ENCODE data around the gene EHD3. TPM values are rescaled to one million over a fixed set of nuclear protein-coding genes. Genes with fewer than 3 reads are reported as not detected.

EHD3 gene
- total RNA-seq, 2 experiments from 2014 or later: 1.7 to 1.9 TPM

- ChIA-PET CTCF (interaction anchor here (1.2 to 1.3 kb wide), 2 partner anchors 63 to 64 kb away, joined by 3 read pairs; no protein-coding TSS in a partner anchor), POLR2A (no interaction called here)
Observed at GRCh38 chr2:31233231-31233630, 721 bp upstream of the EHD3 start.

GRCh38 chr2:31234683-31235503 lies 941 bp downstream of the EHD3 start:
- ChIA-PET CTCF (interaction anchor here (1.0 kb wide), 1 partner anchor 98 kb away, joined by 4 read pairs; no protein-coding TSS in a partner anchor), POLR2A (no interaction called here)

GRCh38 chr2:31235504-31235902 lies 1.6 kb downstream of the EHD3 start:
- ChIA-PET CTCF (interaction anchor here (1.0 kb wide), 1 partner anchor 98 kb away, joined by 4 read pairs; no protein-coding TSS in a partner anchor), POLR2A (no interaction called here)

- POLR2A ChIA-PET: no interaction called here
- CTCF ChIA-PET: no interaction called here
Observed at GRCh38 chr2:31236433-31237205, 2.7 kb downstream of the EHD3 start.

GRCh38 chr2:31237348-31238017 lies 3.5 kb downstream of the EHD3 start:
- CTCF ChIA-PET: no interaction called here
- POLR2A ChIA-PET: no interaction called here

- ChIA-PET CTCF (no interaction called here), POLR2A (no interaction called here)
Observed at GRCh38 chr2:31238126-31238905, 4.4 kb downstream of the EHD3 start.

GRCh38 chr2:31238906-31239592 lies 5.1 kb downstream of the EHD3 start:
- ChIA-PET CTCF (no interaction called here), POLR2A (no interaction called here)

- POLR2A ChIA-PET: no interaction called here
- CTCF ChIA-PET: no interaction called here
Observed at GRCh38 chr2:31239593-31240177, 5.7 kb downstream of the EHD3 start.

GRCh38 chr2:31240381-31241365 lies 6.7 kb downstream of the EHD3 start:
- CTCF ChIA-PET: no interaction called here
- POLR2A ChIA-PET: no interaction called here

- ChIA-PET CTCF (no interaction called here), POLR2A (no interaction called here)
Observed at GRCh38 chr2:31241625-31242270, 7.8 kb downstream of the EHD3 start.

- ChIA-PET POLR2A (no interaction called here), CTCF (interaction anchor here (0.7 kb wide), 1 partner anchor 87 kb away, joined by 3 read pairs; no protein-coding TSS in a partner anchor)
Observed at GRCh38 chr2:31243053-31243452, 9.1 kb downstream of the EHD3 start.

GRCh38 chr2:31244101-31244500 lies 10.1 kb downstream of the EHD3 start:
- CTCF ChIA-PET: interaction anchor here (0.7 kb wide), 1 partner anchor 88 kb away, joined by 3 read pairs; no protein-coding TSS in a partner anchor

GRCh38 chr2:31246184-31246852 lies 12.4 kb downstream of the EHD3 start:
- POLR2A ChIA-PET: no interaction called here
- CTCF ChIA-PET: no interaction called here

More at GRCh38 chr2:31244101-31244500, 10.1 kb downstream of the EHD3 start:
- POLR2A ChIA-PET: no interaction called here

GRCh38 chr2:31247711-31248110 lies 13.8 kb downstream of the EHD3 start:
- POLR2A ChIA-PET: no interaction called here

GRCh38 chr2:31248139-31248538 lies 14.2 kb downstream of the EHD3 start:
- ChIA-PET CTCF (no interaction called here), POLR2A (no interaction called here)

More at GRCh38 chr2:31247711-31248110, 13.8 kb downstream of the EHD3 start:
- CTCF ChIA-PET: no interaction called here

GRCh38 chr2:31249009-31249690 lies 15.2 kb downstream of the EHD3 start:
- ChIA-PET POLR2A (no interaction called here), CTCF (no interaction called here)
